Thymus (tissue), 11 donors: ENCODE results near the gene CCNT2. TPM values are rescaled to one million over a fixed set of nuclear protein-coding genes. Genes with fewer than 3 reads are reported as not detected.

Experiments used
- DNase-seq, 9 donors: peaks; one replicate each; pipeline ENCODE4 v3.0.0-alpha.2; 2013; ENCODE audit warnings: low spot score in 9 of 9, low read depth in 6 of 9, missing footprints in 1 of 9
- H3K27ac ChIP-seq, 2 donors: one replicate each; pipeline ENCODE4 v1.5.1; 2013; ENCODE audit warnings: control low read depth in 1 of 2, low read depth in 1 of 2, low read length in 1 of 2, mild to moderate bottlenecking in 1 of 2, moderate library complexity in 1 of 2
- H3K27me3 ChIP-seq, 2 donors: one replicate each; pipeline ENCODE4 v1.5.1; 2013; ENCODE audit warnings: low read length in 1 of 2; ENCODE audit not compliant: control insufficient read depth in 2 of 2, insufficient read depth in 1 of 2
- H3K36me3 ChIP-seq, 2 donors: one replicate each; pipeline ENCODE4 v1.5.1; 2013; ENCODE audit warnings: low read length in 1 of 2, mild to moderate bottlenecking in 1 of 2, moderate library complexity in 1 of 2; ENCODE audit not compliant: control insufficient read depth in 2 of 2, insufficient read depth in 2 of 2
- H3K4me1 ChIP-seq, 2 donors: one replicate each; pipeline ENCODE4 v1.5.1; 2013; ENCODE audit warnings: low read length in 2 of 2; ENCODE audit not compliant: control insufficient read depth in 2 of 2, insufficient read depth in 2 of 2
- H3K4me3 ChIP-seq, 2 donors: one replicate each; pipeline ENCODE4 v1.5.1; 2013; ENCODE audit warnings: low read length in 2 of 2, control low read depth in 1 of 2, mild to moderate bottlenecking in 1 of 2
- H3K9me3 ChIP-seq, 2 donors: one replicate each; pipeline ENCODE4 v1.5.1; 2013; ENCODE audit warnings: low read length in 1 of 2, mild to moderate bottlenecking in 1 of 2; ENCODE audit not compliant: control insufficient read depth in 2 of 2, insufficient read depth in 1 of 2
- WGBS: extraction: QIAGEN DNeasy Blood & Tissue Kit; methylation state at CpG from one replicate; pipeline ENCODE4 v1.1.7; 2013; 5-methylcytosine and 5-hydroxymethylcytosine counted together
- polyA plus RNA-seq: library from polyadenylated mRNA; stranded (reverse); fragments of 200-250 nt; gene quantifications from one replicate; pipeline ENCODE4 v1.2.3, GENCODE V29; 2013
- total RNA-seq: library from RNA; stranded (reverse); fragments of 120-200 nt; gene quantifications from one replicate; pipeline ENCODE4 v1.2.4, GENCODE V29; 2013
- donor health status: healthy.

The CCNT2 gene
- total and polyA plus RNA-seq, 2 donors, result 26.1 to 27.0 TPM

- no peaks in the 10 kb centered on the region for H3K9me3 ChIP-seq
- H3K36me3 ChIP-seq, result peaks cover 0 to 21% of the 10 kb centered on the region in 2 donors
- H3K4me1 ChIP-seq, result peaks cover 0 to 2% of the 10 kb centered on the region in 2 donors
- no peak for DNase-seq
- no peak overlapping the region for H3K27ac ChIP-seq
- 97% methylated on average over 3 of the region's 3 CpGs for WGBS
- H3K27me3 ChIP-seq, result no peaks in the 10 kb centered on the region
- no peak overlapping the region for H3K4me3 ChIP-seq
Measured at GRCh38 chr2:134932864-134933526, 14.4 kb downstream of the CCNT2 start.

GRCh38 chr2:134933732-134934131 is 15.1 kb downstream of the CCNT2 start:
- Histone ChIP-seq H3K36me3 (peaks cover 0 to 24% of the 10 kb centered on the region in 2 donors), H3K4me1 (peaks cover 0 to 2% of the 10 kb centered on the region in 2 donors), H3K4me3 (no peak overlapping the region), H3K27ac (no peak overlapping the region), H3K27me3 (no peaks in the 10 kb centered on the region), H3K9me3 (no peaks in the 10 kb centered on the region)
- DNase-seq, result no peak
- 100% methylated on average over 1 of the region's 1 CpG for WGBS

DNA sequence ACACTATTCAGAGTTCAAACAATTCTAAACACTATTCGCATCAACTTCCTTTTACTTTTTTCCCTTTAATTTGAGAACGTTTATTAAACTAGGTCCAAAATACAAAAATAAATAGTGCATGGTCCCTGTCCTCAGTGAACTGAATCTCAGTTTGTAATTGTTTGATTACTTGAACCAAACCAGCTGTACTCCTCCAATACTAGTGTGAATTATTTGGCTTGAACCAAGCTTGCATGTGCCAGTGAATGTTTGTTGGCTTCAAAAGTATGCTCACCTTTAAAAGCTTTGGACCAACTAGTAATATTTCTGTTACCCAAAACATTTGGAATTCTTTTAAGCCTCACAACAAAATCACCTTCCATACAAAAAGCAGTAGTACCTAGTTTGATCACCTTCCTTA is 15.5 kb downstream of the CCNT2 start:
- Histone ChIP-seq H3K4me1 (peaks cover 0 to 2% of the 10 kb centered on the region in 2 donors), H3K4me3 (no peak overlapping the region), H3K9me3 (no peaks in the 10 kb centered on the region), H3K27me3 (no peaks in the 10 kb centered on the region), H3K36me3 (peaks cover 0 to 24% of the 10 kb centered on the region in 2 donors), H3K27ac (no peak overlapping the region)
- 82% methylated on average over 2 of the region's 2 CpGs for WGBS
- no peak for DNase-seq

GRCh38 chr2:134934641-134935040 is 16.0 kb downstream of the CCNT2 start:
- H3K4me3 ChIP-seq, result no peak overlapping the region
- no peak for DNase-seq
- H3K27me3 ChIP-seq, result no peaks in the 10 kb centered on the region
- 27% methylated on average over 1 of the region's 1 CpG for WGBS
- peaks cover 0 to 27% of the 10 kb centered on the region in 2 donors for H3K36me3 ChIP-seq
- no peaks in the 10 kb centered on the region for H3K9me3 ChIP-seq
- peaks cover 0 to 2% of the 10 kb centered on the region in 2 donors for H3K4me1 ChIP-seq
- H3K27ac ChIP-seq, result no peak overlapping the region

GRCh38 chr2:134936691-134937090 is 18.1 kb downstream of the CCNT2 start:
- DNase-seq, result peak in 1 of 9 donors; percentile 11
- H3K9me3 ChIP-seq, result no peaks in the 10 kb centered on the region
- H3K36me3 ChIP-seq, result peaks cover 8 to 42% of the 10 kb centered on the region in 2 donors
- no peaks in the 10 kb centered on the region for H3K27me3 ChIP-seq
- no peak overlapping the region for H3K27ac ChIP-seq
- WGBS, result 96% methylated on average over 4 of the region's 4 CpGs
- H3K4me3 ChIP-seq, result no peak overlapping the region
- peaks cover 0 to under 1% of the 10 kb centered on the region in 2 donors for H3K4me1 ChIP-seq

DNA sequence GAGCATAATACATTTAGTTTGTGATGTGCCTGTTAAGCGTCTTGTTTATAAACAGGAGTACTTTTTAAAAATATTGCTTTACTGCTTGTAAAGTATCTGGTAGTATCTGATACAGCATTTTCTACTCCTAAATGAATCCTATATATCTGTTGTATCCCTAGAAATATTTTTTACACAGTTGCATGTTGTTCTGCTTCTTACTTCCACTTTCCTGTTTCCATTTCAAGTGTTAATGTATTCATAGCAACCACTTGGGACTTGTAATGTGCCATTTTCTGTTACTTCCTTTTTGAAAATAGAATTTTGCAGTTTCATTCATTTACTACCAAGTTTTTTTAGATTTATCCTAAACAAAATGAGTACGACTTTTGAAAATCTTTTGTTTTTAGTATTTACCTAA is 24.9 kb downstream of the CCNT2 start:
- Histone ChIP-seq H3K9me3 (no peaks in the 10 kb centered on the region), H3K4me3 (no peak overlapping the region), H3K27me3 (no peaks in the 10 kb centered on the region), H3K27ac (no peak overlapping the region), H3K36me3 (peaks cover 19 to 56% of the 10 kb centered on the region in 2 donors), H3K4me1 (no peaks in the 10 kb centered on the region)
- 89% methylated on average over 2 of the region's 2 CpGs for WGBS
- no peak for DNase-seq

DNA sequence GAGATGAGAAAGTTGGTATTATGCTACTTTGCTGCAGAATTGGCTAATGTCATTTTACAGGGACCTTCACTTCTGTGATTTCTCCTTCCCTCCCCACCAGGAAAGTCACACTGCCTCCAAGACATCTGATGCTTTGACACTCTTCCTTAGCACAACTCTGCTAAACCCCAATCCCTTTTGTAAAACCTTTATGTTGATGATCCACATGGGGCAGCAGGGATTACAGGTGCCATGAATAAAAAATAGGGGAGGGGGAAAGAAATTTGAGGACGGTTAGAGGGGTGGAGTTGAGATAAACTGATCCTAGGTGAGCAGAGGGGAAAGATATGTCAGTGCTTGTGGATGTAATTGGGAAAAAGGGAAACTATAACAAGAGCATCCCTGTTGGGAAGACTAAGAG is 26.4 kb downstream of the CCNT2 start:
- no peak for DNase-seq
- peaks cover 27 to 54% of the 10 kb centered on the region in 2 donors for H3K36me3 ChIP-seq
- no peak overlapping the region for H3K27ac ChIP-seq
- no peak overlapping the region for H3K4me3 ChIP-seq
- WGBS, result 91% methylated on average over 1 of the region's 1 CpG
- no peaks in the 10 kb centered on the region for H3K9me3 ChIP-seq
- H3K4me1 ChIP-seq, result no peaks in the 10 kb centered on the region
- H3K27me3 ChIP-seq, result no peaks in the 10 kb centered on the region

- WGBS, result 98% methylated on average over 6 of the region's 6 CpGs
Measured at GRCh38 chr2:134946073-134946472, 27.5 kb downstream of the CCNT2 start.

DNA sequence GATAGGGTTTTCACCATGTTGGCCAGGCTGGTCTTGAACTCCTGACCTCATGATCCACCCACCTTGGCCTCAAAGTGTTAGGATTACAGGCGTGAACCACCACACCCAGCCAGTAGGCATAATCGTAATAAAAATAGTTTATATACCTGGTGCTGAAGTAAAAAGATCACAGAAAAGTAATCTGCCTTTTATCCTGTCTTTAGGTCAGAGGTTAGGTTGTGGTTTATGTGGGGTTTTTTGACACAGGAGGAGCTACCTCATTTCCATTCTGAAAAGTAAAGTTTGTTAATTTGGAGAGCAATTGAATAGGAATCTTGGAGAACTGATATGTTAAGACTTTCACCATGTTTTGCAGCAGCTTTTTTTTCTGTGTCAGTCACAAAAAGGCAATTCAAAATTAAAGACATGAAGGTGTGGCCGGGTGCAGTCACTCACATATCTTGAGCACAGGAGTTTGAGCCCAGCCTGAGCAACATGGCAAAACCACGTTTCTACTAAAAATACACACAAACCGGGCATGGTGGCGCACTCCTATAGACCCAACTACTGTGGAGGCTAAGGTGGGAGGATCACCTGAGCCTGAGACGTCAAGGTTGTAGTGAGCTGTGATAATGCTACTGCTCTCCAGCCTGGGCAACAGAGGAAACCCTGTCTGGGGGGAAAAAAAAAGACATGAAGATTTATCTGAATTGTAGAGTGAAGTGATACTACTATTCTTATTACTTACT is 31.5 kb downstream of the CCNT2 start:
- H3K27ac ChIP-seq, result peak overlapping the region in 1 of 2 donors; percentile 46
- DNase-seq, result peak in 1 of 9 donors; percentile 26
- H3K4me1 ChIP-seq, result no peaks in the 10 kb centered on the region
- no peaks in the 10 kb centered on the region for H3K9me3 ChIP-seq
- WGBS, result 79% methylated on average over 7 of the region's 7 CpGs
- H3K27me3 ChIP-seq, result no peaks in the 10 kb centered on the region
- no peak overlapping the region for H3K4me3 ChIP-seq
- peaks cover 37 to 70% of the 10 kb centered on the region in 2 donors for H3K36me3 ChIP-seq

More at GRCh38 chr2:134946073-134946472, 27.5 kb downstream of the CCNT2 start:
- no peaks in the 10 kb centered on the region for H3K27me3 ChIP-seq
- H3K36me3 ChIP-seq, result peaks cover 26 to 54% of the 10 kb centered on the region in 2 donors
- H3K27ac ChIP-seq, result no peak overlapping the region
- H3K4me3 ChIP-seq, result no peak overlapping the region
- H3K4me1 ChIP-seq, result no peaks in the 10 kb centered on the region
- DNase-seq, result no peak
- no peaks in the 10 kb centered on the region for H3K9me3 ChIP-seq
